ENCODE data around the gene MZB1.

DNA sequence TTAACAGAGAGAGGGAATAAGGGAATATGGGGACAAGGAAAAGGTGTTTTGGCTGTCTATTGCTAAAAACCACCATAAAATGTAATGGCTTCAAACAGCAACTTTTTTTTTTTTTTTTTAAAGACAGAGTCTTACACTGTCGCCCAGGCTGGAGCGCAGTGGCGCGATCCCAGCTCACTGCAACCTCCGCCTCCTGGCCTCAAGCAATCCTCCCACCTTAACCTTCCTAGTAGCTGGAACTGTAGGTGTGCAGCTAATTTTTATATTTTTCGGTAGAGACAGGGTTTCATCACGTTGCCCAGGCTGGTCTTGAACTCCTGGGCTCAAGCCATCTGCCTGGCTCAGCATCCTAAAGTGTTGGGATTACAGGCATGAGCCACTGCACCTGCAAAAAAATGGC is 18.5 kb upstream of the MZB1 start:
- TF ChIP-seq, protein P1, sequence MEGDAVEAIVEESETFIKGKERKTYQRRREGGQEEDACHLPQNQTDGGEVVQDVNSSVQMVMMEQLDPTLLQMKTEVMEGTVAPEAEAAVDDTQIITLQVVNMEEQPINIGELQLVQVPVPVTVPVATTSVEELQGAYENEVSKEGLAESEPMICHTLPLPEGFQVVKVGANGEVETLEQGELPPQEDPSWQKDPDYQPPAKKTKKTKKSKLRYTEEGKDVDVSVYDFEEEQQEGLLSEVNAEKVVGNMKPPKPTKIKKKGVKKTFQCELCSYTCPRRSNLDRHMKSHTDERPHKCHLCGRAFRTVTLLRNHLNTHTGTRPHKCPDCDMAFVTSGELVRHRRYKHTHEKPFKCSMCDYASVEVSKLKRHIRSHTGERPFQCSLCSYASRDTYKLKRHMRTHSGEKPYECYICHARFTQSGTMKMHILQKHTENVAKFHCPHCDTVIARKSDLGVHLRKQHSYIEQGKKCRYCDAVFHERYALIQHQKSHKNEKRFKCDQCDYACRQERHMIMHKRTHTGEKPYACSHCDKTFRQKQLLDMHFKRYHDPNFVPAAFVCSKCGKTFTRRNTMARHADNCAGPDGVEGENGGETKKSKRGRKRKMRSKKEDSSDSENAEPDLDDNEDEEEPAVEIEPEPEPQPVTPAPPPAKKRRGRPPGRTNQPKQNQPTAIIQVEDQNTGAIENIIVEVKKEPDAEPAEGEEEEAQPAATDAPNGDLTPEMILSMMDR (IDR thresholded peaks at IDR 0.05): no peak
- TF ChIP-seq POLR2A (IDR thresholded peaks at IDR 0.05): no peak
